HG02884 (cell line): ENCODE results near the gene NLK.

ENCODE experiments used
- ATAC-seq: cut with Tn5 transposase; IDR thresholded peaks from one replicate; pipeline ENCODE4 v1.9.1; 2021; ENCODE audit warnings: mild to moderate bottlenecking, moderate library complexity; ENCODE audit not compliant: unreplicated experiment

NLK gene

DNA sequence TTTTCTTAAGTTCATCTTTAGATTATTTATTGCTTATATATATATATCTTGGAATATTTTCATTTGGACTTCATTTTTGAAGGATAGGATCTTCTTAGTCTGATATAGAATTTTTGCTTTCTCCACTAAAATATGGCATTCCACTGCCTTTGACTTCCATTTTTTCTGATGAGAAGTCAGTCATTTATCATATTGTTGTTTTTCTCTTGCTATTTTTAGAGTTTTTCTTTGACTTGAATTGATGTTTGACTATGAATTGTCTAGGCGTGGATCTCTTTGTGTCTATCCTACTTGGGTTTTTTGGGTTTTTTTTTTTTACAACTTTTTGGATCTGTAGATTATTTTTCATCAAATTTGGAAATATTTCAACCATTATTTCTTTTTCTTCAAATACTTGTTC is 67.7 kb downstream of the NLK start:
- no peak for ATAC-seq

DNA sequence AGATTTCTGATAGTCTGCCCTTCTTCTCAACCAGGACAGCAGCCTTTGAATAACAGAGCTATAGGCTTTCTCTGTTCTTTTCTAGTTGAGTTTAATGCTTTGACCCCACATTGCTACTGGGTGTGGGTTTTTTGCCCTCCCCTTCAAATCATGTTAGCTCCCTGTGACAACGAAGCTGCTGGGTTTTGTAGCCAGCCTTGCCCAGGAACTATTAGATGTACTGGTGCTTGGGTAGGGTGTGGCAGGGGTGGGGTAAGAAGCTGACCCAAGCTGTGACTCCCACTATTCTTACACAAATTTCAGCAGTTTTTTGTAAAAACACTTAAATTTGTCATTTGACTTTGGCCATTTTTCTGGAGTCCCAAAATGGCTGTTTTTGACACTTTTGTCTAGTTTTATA is 69.7 kb downstream of the NLK start:
- ATAC-seq = no peak

DNA sequence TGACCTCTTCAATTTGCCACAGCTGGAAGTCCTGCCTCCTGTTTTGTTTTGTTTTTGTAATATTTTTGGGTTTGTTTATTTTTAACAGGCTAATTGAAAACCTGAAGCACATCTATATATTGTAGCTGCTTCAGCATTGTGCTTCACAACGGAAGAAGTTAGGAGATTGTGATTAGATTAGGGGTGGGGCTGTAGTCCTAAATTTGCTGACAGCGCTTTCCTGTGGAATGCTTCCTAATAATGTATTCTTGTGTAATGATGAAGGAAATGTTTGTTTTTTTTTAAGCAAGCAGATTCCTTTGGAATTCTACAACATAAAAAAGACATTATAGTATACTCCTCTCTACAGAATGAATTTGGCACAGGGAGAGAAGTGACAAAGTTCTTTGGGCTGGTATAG is 70.1 kb downstream of the NLK start:
- ATAC-seq = no peak

DNA sequence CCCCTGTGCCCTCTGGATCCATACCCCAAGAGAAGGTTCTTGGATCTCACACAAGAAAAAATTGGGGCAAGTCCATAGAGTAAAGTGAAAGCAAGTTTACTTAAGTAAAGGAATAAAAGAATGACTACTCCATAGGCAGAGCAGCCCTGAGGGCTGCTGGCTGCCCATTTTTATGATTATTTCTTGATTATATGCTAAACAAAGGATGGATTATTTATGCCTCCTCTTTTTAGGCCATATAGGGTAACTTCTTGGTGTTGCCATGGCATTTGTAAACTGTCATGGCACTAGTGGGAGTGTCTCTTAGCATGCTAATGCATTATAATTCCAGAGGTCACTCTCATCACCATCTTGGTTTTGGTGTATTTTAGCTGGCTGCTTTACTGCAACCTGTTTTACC is 70.8 kb downstream of the NLK start:
- no peak for ATAC-seq

DNA sequence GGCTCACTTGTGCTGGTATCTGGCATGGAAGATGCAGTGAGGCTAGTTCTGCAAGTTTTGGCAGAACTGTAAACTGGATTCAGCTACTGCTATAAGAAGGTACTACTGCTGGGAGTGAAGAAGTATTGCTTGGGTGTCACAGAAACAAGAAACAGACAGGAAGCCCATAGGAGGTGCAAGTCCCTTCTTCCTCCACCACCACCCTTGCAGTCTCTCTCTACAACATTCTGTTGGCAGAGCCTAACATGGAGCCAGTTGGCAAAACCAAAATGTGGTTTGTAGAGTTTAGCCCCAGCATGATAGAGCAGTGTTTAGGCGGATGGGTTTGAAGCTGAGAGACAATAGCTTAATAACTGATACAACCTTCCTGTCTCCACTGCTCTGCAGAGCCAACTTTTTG is 72.6 kb downstream of the NLK start:
- ATAC-seq = no peak

DNA sequence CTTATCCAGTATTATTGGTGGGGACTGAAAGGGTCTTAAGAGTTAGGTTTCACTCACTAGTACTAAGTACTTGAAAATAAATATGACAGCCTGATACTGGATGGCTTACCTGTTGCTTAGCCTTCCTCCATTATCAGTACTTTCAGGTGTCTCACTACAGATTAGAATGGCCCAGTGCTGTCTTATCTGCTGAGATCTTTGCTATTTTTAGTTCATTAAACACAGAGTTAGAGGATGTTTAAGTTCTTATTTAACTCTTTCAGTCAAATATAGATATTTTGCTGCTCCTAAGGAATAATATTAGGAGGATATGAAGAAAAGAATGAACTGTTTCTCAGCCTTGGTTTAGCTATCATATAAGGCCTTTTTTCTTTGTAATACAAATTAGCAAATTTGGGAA is 74.8 kb downstream of the NLK start:
- ATAC-seq = no peak

DNA sequence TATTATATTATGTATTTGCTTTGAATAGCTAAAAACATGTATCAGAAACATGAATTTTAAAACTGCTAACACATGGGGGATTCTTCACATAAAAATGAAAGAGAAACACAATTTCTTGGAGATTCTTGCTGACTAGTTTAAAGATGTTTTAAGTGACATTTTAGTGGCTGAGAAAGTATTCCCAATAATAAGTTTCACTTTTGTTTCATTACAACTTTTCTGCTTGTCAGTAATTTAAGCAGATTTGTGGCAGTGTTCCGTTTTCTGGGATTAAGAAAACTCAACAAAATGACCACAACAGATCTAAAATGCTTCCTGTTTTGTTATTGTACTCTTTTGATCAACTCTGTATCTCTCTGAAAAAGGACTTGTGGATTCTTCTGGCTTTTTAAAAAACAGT is 75.9 kb downstream of the NLK start:
- ATAC-seq = no peak

DNA sequence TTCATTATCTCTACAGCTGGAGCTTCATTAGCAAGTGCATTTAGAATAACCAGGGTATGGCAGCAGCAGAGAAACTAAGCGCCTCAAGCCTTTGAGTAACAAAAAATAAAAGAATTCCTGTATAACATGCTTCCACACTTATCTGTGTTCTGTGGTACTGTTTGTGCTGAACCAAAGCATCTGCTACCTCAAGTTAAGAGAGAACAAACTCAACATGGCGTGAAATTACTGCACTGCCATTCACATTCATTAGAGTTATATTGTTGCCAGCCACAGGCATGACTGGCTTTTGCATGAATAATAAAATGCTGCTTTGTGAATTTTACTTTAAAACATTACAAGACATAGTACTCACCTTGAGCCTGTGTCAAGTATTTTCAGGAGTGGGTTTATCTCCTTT is 76.6 kb downstream of the NLK start:
- no peak for ATAC-seq

DNA sequence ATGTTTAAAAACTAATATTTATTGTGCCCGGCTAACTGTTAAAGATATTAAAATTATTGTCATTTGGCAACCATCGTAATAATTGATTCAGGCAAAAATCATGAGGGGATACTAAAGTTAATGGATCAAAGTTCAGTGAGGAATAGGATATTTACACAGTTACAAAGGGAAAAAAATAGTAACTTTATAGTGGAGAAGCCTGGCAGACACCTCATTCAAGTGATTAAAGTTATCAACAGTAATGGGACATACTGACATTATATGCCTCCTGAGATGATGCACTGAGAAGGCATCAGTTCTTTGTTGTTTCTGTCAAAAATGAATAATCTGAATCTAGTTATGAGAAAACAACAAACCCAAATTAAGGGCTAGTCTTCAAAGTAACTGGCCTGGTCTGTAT is 77.1 kb downstream of the NLK start:
- ATAC-seq = no peak

DNA sequence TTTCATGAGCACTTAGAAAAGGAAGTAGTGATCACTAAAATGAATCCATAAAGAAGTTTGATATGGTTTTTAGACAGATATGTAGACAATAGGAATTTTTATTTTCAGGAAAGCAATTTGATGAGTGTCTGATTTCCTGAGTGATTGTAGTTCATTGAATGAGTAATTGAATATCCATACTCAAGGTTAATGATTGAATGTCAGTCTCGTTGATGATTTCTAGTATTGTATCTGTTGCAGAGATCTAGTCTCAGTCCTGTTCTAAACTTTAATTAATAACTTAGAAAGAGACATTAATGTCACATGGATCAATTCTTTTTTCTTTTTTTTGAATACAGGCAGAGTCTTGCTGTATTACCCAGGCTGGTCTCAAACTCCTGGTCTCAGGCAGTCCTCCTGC is 78.3 kb downstream of the NLK start:
- ATAC-seq = no peak

DNA sequence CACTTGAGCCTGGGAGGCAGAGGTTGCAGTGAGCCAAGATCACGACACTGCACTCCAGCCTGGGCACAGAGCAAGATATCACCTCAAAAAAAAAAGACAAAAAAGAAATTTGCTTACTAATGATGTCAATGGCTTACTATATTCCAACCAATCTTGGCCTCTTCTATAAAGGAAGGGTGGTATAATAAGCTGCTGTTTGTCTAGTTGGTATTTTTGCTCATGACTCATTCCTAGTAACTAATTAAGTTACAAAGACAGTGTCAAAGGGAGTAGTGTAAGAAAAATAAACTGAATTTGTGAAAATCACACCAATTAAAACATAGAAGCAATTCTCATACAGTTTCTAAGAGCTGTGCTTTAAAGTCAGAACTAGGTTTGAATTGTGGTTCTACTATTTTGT is 82.5 kb downstream of the NLK start:
- no peak for ATAC-seq

DNA sequence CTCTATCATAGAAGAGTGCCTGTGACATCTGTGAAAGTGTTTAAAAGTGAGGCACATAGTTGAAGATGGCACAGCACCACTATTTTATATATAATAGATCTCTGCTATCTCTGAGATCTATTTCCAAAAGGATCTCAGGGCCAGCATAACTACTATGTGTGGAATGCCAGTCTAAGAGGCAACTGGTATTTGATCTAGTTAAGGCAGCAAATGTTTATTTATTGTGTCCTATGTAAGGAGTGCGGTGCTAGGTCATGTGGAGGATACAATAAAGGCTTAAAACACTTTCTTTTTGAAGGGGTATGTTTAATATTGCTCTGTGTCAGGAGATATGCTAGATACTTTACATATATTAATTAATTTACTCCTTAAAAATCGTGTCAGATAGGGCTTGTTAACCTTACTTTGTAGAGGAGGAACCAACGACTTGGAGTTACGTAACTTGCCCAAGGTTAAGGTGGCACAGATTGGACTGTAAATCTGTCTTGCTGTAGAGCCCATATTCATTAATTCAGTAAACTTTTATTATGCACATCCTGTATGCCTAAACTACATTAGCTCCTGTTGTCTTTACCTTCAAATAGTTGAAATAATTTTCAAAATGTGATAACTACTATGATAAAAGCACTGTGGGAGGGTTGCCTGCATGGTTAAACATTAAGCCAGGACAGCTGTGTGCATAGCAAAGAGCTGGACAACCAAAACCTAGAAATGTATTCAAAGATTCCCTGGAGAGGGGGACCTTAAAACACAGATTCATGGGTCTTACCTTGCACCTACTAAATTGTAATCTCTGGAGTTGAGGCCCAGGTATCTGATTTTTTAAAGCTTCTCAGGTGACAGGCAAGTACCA is 83.3 kb downstream of the NLK start:
- ATAC-seq = no peak

DNA sequence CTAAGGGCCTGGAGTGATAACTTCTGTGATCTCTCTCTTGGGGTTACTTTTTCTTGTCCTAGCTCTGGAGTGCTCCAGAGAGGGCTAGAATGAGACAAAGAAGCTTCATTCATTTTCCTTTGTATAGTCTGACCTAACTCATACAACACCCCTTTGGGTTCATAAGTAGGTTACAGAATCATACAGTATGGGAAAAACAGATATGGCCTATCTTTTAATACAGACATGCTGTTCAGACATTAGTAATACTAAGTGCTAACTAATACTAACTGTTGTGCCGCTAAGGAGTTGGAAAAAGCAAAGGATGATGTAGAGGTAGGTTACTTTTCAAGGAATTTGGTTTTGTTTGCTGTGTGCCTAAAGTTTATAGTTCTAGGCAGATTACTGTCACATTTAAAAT is 84.7 kb downstream of the NLK start:
- ATAC-seq = no peak

DNA sequence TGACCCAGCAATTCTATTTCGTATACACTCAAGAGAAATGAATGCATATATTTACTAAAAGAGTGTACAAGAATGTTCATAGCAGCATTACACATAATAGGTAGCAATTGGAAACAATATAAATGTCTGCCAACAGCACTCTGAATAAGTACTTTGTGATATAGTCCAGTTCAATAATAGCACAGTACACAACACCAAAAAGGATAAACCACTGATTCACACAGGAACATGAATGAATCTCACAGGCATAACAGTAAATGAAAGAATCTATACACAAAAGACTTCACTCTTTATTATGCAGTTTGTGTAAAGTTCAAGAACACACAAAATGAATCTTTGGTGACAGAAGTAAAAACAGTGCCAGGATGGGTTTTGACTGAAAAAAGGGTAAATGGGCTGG is 86.3 kb downstream of the NLK start:
- no peak for ATAC-seq

DNA sequence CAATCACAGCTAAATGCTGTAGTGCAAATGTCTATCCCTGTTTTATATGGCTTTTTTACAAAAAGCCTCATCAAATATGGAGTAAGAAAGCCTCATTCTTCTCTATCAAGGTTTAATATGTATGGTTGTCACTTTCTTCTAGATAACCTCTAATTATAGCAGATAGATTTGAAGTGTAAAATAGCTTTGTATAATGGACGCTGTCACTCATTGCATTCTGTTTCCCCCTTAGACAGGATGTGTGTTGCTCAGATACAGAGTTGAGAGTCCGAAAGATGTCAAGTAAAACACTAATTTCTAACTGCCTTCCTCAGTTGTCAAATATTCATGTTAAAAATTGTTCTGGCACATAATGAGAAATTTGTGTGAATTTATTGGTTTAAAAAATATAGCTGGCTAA is 88.0 kb downstream of the NLK start:
- ATAC-seq = no peak

DNA sequence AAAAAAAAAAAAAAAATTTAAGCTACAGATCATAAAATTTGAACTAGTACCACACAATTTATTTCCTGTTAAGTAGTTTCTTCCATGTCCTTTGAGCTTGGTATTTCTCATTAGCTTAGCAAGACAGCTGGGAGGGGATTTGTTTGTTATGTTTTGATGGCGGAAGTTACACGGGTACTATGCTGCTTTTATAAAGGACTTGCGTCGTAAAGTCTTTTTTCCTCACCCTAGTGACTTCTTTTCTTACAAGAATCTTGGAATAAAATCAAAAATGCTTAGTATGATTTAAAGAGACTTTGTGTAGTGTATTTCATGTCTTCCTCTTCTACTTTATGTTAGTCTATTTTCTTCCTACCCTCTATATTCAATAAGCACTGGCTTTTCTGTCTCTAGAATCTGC is 89.1 kb downstream of the NLK start:
- ATAC-seq = no peak

DNA sequence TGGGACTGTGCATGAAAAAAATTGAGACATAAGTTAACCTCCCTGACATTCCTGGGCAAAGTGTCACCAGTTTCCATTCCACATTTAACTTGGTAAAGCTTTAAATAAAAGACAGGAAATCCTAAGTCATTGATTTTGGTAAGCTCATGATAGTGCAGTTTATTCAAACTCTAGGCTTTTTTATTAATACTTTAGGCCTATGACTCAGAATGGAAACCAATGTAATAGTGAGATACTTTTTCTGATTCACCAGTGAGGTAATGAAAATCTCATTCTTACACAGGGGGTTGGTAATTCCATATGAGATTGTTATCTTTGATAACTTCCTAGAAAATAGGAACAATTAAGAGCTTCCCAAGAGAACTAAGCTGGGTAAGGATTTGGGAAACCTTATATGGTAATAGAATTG is 91.1 kb downstream of the NLK start:
- ATAC-seq = no peak

DNA sequence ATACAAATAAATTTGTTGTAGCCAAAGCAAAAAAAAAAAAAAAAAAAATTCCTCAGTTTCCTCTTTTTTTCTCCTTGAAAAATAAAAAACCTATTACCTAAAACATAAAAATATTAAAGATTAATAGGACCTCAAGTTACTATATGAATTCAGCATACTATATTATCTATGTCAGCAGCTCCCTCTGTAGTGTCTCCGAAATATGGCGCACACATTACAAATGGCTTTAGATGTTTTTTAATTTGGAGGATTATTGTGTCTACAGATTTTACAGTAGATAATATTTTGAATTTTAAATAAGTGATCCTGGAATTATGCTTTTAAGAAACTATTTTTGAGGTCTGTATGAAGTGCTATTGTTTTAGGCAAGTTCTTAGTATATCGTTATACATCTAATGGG is 94.4 kb downstream of the NLK start:
- no peak for ATAC-seq

DNA sequence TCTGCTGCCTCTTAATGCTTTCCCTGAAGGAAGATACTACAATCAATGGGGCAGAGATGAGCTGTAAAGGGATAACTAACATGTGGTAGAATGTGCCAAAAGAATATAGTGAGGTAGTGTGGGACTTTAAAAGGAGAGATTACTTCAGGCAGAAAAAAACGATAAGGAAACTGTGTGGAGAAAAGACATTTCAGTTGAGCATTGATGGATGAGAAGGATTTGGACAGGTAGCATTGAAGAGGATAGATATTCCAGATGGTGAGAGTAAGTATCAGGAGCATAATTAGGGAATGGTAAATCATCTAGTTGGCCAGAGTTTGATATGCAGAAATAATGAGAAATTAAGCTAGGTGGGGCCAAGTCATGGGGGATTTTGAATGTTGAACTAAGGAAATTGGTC is 97.3 kb downstream of the NLK start:
- no peak for ATAC-seq

DNA sequence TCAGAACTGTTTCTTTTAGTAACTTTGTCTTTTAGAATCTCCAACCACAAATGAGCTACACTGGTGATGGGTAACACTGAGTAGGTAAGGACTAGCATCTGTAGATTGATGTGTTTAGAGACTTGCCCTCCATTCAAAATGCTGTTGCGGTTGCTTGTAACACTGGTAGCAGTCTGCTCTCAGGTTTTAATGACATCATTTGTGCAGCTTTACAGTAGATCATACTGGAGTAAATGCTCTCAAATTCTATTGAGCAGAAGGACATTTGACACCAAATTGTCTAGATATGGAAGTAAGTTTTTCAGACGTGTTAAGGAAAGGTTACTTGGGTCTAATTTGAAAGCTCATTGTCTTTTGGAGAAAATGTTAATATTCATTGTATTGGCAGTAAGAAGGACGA is 98.8 kb downstream of the NLK start:
- ATAC-seq = no peak

DNA sequence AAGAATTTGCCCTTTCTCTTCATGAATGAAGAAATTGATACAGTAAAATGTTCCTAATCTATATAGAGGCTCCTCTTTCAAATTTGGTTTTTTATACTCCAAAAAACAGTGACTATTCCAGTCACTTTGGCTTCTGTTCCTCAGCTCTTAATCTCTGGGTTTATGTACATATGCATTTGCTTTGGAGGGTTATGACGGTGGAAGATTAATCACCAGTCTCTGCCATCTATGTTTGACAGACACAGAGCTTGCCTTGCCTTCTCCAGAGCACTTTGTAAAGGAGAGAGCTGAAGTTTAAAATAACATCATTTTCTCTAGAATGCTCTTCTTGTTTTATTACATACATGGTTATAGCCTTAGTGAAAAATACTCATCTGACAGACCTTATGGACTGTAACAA is 99.3 kb downstream of the NLK start:
- no peak for ATAC-seq

DNA sequence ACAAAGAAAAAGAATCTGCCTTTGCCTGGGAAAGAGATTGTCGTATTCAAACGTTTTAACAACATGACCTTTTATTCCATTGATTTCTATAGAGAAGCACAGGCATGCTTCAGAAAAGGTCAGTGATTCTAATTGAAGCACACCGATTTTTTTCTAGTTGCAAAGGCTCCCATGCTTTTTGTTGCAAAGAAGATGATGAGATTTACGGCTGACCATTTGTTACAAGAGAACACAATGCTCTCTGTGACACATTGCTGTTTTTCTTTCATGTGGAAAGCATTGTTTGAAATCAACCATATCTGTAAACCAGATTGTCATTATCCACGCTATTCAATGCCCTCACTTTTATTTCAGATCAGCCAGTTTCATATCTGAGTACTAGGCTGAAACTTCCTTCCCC is 99.8 kb downstream of the NLK start:
- ATAC-seq = no peak

DNA sequence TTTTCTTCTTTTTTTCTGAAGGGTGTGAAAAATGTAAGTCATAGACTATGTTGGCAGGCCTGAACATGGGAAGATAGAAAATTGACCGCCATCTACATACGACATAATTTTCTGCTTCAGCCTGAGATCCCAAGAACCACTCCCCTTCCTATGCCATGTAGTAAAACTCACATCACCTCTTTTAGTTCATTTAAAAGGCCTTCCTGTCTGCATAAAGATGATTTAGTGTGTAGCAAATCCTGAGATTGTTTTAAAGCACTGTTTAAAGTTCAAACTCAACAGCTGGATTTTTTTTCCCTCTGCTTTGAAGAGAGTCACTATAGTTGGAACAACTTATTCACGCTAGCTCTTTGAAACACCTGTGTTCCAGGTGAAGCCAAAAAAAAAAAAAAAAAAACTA is 101.5 kb downstream of the NLK start:
- no peak for ATAC-seq
